LNCaP clone FGC (cell line): ENCODE measurements around the gene POU2F3.

Source experiments
- DNase-seq: peaks from one replicate; pipeline ENCODE4 v3.0.0-alpha.2; 2011; ENCODE audit warnings: low read depth
- H3K4me3 ChIP-seq: 2 replicates; pipeline ENCODE4 v1.5.1; 2011; ENCODE audit warnings: mild to moderate bottlenecking, low read depth, low read length, control low read depth
- TF ChIP-seq, protein P1 (sequence below): IDR thresholded peaks from 2 replicates; pipeline ENCODE4 v1.5.1; 2012; ENCODE audit warnings: mild to moderate bottlenecking; ENCODE audit not compliant: control insufficient read depth, insufficient read depth; ENCODE audit errors: extremely low read depth

Gene POU2F3

DNA sequence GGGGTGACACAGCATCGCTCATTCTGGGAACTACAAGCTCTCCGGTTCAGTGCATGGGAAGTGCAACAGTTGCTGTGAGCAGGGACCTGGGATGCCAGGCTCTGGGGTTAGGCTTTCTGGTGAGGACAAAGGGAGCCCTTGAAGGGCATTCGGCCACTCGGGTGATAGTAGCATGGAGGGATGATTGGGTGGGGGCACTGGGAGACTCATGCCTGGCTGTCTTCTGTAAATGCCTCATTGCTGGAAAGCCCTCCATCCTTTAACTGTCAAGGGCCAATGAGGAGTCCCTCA lies 19.2 kb upstream of the POU2F3 start:
- TF ChIP-seq, protein P1, sequence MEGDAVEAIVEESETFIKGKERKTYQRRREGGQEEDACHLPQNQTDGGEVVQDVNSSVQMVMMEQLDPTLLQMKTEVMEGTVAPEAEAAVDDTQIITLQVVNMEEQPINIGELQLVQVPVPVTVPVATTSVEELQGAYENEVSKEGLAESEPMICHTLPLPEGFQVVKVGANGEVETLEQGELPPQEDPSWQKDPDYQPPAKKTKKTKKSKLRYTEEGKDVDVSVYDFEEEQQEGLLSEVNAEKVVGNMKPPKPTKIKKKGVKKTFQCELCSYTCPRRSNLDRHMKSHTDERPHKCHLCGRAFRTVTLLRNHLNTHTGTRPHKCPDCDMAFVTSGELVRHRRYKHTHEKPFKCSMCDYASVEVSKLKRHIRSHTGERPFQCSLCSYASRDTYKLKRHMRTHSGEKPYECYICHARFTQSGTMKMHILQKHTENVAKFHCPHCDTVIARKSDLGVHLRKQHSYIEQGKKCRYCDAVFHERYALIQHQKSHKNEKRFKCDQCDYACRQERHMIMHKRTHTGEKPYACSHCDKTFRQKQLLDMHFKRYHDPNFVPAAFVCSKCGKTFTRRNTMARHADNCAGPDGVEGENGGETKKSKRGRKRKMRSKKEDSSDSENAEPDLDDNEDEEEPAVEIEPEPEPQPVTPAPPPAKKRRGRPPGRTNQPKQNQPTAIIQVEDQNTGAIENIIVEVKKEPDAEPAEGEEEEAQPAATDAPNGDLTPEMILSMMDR: no peak
- no peak for DNase-seq
- no peak overlapping the region for H3K4me3 ChIP-seq

DNA sequence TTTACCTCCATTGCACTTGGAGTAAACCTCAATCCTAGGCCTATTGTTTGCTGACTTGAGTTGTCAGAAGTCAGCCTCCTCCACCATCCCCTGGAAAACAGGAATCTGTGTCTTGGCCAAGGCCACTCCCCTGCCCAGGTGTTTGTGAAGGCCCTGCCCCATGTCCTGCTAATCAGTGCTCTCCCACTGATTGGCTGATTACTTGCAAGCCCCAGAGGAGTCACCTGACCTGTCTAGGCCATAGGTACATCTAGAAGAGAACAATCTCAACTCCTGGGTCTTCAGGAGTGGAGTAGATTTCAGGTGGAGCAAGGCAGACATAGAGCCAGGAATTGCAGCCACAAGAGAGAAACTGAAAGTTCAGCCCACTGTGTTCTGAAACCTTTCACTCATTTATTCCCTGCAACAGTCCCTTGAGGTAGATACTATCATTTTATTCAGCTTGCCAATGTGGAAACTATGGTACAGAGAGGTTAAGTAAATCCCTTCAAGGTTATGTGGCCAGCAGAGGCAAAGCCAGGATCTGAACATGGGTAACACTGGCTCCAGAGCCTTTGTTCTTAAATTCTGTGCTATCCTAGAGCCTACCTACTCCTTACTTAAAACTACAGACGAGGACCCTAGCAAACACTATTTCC lies 18.7 kb upstream of the POU2F3 start:
- TF ChIP-seq, protein P1: no peak
- no peak for DNase-seq

DNA sequence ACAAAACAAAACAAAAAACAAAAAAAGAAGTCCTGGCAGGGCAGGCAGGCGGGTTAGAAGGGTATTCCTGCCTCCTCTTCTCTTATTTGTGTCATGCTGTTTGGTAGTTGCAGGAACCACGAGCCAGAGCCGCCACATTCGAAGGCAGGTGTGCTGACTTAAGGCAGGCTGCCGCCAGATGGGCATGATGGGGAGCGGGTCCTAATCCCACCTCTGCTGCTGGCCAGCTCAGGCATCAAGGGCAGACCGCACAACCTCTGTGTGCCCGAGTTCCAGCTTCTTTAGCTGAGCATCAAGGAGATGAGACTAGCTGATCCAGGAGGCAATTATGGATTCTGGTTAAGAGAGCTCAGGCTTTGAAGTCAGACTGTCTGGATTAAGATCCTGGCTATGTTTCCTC lies 17.0 kb upstream of the POU2F3 start:
- no peak for DNase-seq
- TF ChIP-seq, protein P1: no peak
- H3K4me3 ChIP-seq: no peak overlapping the region

More for the DNA sequence above, 18.7 kb upstream of the POU2F3 start:
- H3K4me3 ChIP-seq: no peak overlapping the region

DNA sequence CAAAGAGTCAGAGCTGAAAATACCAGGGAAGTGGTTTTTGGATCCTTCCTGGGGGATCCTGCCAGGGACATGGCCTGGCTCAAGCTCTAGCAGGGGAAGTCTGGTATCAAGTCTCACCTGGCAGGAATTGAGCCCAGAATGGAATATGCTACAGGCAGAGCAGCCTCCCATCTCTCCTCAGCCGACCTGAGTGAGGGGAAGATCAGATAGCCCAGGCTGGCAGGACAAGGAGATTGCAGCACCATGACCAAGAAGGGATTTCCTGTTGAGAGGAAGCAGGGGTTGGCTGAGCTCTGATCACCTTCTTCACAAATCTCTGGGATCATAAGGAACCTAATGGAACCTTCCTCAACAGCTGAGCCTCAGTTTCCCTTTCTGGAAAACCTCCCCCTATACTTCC lies 16.1 kb upstream of the POU2F3 start:
- TF ChIP-seq, protein P1: no peak
- H3K4me3 ChIP-seq: no peak overlapping the region
- no peak for DNase-seq

DNA sequence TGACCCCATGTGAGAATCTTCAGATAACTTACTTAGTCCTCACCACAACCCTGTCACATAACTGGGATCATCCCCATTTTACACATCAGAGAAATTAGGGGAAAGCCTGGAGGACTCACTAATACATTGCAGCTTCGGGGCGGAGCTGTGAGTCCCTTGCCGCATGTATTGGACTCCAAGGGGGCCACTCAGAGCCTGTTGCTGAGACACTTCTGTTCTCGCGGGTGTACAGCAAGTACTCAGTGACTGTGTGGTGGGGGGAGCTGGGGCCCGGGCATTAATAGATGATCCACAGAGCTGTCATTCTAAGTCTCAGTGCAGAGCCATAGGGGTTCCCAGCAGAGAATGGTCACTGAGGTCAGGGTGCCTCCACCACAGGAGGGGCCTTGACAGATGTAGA lies 15.6 kb upstream of the POU2F3 start:
- H3K4me3 ChIP-seq: no peak overlapping the region
- TF ChIP-seq, protein P1: no peak
- no peak for DNase-seq

DNA sequence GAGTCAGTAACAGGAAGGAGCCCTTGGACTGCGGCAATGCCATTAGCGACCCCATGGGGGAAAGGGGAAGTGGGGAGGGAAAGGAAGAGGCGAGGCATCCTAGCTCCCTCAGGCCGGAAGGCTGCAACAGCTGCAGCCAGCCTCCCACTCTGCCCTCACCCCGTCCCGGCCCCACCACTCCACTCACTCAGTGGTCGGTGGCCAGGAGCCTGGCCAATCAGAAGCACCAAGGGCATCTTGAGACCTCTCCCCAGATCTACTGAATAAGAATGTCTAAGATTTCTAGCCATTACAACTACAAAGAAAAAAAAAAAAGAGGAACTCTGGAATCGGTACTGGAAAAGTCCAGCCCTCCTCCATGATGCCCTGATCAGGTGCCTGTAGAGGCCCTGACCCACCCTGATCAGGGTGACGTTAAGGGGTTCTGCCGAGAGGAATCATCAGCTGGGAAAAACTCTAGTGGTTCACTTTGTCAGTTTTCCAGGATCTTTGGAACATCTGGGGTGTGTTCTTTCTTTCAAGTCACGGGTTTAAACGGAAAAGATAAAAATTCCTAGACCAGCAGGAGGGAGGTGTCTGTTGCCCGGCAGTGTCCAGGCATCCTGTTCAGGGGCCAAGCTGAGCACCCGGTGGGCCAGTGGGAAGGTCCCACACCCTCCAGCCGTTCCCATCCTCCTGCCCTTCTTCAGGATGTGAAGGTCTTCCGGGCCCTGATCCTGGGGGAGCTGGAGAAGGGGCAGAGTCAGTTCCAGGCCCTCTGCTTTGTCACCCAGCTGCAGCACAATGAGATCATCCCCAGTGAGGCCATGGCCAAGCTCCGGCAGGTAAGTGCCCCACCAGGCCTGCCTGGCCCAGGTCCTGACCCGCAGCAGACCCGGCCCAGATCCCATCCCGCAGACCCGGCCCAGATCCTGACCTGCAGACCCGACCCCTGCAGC lies 14.7 kb upstream of the POU2F3 start:
- DNase-seq: no peak

More for the DNA sequence above, 14.7 kb upstream of the POU2F3 start:
- H3K4me3 ChIP-seq: no peak overlapping the region
- TF ChIP-seq, protein P1: no peak
